H4 (cell line): ENCODE measurements around the gene ARHGAP25. TPM values are rescaled to one million over a fixed set of nuclear protein-coding genes. Genes with fewer than 3 reads are reported as not detected.

Experiments
- DNase-seq: peaks from one replicate; pipeline ENCODE4 v3.0.0-alpha.2; 2015; ENCODE audit warnings: low spot score
- total RNA-seq: library from RNA; depleted of rRNA; stranded (reverse); fragments of >200 nt; shearing (Covaris generic); gene quantifications from 2 replicates; pipeline ENCODE4 v1.2.3, GENCODE V29; 2014; rRNA removed

ARHGAP25 gene
- total RNA-seq, 1 experiment from 2014 or later = 0.56 TPM

GRCh38 chr2:68860111-68860510, 125.5 kb downstream of the ARHGAP25 start:
- DNase-seq = no peak

GRCh38 chr2:68861330-68861729, 126.7 kb downstream of the ARHGAP25 start:
- no peak for DNase-seq

- DNase-seq = no peak
Measured at GRCh38 chr2:68862889-68863288, 128.3 kb downstream of the ARHGAP25 start.

GRCh38 chr2:68863996-68864395, 129.4 kb downstream of the ARHGAP25 start:
- DNase-seq = no peak

GRCh38 chr2:68865108-68865507, 130.5 kb downstream of the ARHGAP25 start:
- DNase-seq = no peak

GRCh38 chr2:68870215-68870614, 135.6 kb downstream of the ARHGAP25 start:
- no peak for DNase-seq

- no peak for DNase-seq
Measured at GRCh38 chr2:68871159-68871764, 136.7 kb downstream of the ARHGAP25 start, which contains the start of gene BMP10. BMP10 (minus strand) TSS chr2:68871397; CDS start chr2:68871358, 39 bp downstream.

Other genes starting within 250 kb of the ARHGAP25 start
- not detected in 2 replicates for gene PROKR1, start 91.2 kb upstream of the ARHGAP25 start, total RNA-seq
- not detected in 2 replicates for gene BMP10, start 136.6 kb downstream of the ARHGAP25 start, total RNA-seq
- gene GKN2, start 218.1 kb downstream of the ARHGAP25 start, total RNA-seq = not detected in 2 replicates
- not detected in 2 replicates for gene GKN1, start 239.8 kb downstream of the ARHGAP25 start, total RNA-seq